ENCODE results near the gene PIGP.
"Not testable (repeated sequence)": the region's sequence is repeated elsewhere in the genome, so short reads cannot be mapped to it uniquely, and the experiment has no call there.

PIGP gene

DNA sequence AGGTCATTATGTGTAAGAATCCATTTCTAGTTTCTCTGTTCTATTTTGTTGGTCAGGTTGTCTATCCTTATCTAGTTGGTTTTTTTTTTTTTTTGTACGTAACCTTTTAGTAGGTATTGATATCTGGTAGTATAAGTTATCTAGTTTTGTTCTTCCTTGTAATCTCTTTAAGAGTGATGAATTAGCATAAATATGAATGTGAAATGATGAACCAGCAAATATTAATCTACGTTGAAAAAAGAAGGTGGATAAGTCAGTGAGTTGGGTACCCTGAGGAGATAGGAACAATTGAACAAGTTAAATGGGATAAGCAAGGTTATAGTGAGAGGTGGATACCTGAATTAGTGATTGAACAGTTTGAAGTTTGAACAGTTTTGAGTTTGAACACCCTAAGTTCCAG lies 34.1 kb upstream of the PIGP start:
- Histone ChIP-seq H3K27me3 (replicated peaks; ENCODE audit: control insufficient read depth, insufficient read depth, low read length) (no peaks in the 10 kb centered on the region), H3K36me3 (ENCODE audit: control insufficient read depth, insufficient read depth, low read length) (no peaks in the 10 kb centered on the region; the same call in 1 of the 2 replicates), H3K4me3 (replicated peaks; ENCODE audit: low read depth, low read length) (no peak overlapping the region)
- TF ChIP-seq, protein P1, sequence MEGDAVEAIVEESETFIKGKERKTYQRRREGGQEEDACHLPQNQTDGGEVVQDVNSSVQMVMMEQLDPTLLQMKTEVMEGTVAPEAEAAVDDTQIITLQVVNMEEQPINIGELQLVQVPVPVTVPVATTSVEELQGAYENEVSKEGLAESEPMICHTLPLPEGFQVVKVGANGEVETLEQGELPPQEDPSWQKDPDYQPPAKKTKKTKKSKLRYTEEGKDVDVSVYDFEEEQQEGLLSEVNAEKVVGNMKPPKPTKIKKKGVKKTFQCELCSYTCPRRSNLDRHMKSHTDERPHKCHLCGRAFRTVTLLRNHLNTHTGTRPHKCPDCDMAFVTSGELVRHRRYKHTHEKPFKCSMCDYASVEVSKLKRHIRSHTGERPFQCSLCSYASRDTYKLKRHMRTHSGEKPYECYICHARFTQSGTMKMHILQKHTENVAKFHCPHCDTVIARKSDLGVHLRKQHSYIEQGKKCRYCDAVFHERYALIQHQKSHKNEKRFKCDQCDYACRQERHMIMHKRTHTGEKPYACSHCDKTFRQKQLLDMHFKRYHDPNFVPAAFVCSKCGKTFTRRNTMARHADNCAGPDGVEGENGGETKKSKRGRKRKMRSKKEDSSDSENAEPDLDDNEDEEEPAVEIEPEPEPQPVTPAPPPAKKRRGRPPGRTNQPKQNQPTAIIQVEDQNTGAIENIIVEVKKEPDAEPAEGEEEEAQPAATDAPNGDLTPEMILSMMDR (IDR thresholded peaks at IDR 0.05; ENCODE audit: insufficient read depth, low read length, poor library complexity, severe bottlenecking): no peak
- no peak for DNase-seq (ENCODE audit: extremely low read depth, insufficient read length)

DNA sequence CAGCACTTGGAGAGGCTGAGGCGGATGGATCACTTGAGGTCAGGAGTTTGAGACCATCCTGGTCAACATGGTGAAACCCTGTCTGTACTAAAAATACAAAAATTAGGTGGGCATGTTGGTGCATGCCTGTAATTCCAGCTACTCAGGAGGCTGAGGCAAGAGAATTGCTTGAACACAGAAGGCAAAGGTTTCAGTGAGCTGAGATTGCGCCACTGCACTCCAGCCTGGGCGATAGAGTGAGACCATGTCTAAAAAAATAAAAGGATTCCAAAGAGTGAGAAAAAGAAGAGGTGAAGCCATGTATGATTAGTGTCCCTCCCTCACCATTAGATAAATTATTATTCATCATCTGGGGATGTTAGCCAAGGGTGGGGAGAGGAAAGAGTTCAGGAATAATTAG lies 29.9 kb upstream of the PIGP start:
- H3K27me3 ChIP-seq (replicated peaks; ENCODE audit: control insufficient read depth, insufficient read depth, low read length); H3K4me3 ChIP-seq (replicated peaks; ENCODE audit: low read depth, low read length); H3K36me3 ChIP-seq (ENCODE audit: control insufficient read depth, insufficient read depth, low read length); DNase-seq (ENCODE audit: extremely low read depth, insufficient read length): not testable (repeated sequence)

DNA sequence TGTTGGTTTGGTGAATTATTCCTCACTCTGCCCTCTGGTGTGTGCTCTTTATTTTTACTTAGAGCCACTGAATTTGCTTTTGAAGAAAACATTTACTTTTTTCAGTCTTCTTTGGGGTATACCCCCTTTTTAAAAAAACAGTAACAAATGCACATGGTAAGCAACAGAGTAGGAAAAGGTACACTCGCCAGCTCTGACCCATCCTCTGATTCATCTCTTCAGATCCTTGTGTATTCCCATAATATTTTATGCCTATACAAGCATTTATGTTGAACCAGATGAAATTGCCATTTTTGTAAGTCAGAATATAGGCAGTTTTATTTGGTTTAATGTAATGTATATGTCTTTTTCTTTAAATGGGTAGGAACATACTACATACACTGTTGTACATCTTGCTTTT lies 28.5 kb upstream of the PIGP start:
- H3K36me3 ChIP-seq (ENCODE audit: control insufficient read depth, insufficient read depth, low read length): peaks cover 6% of the 10 kb centered on the region
- no peak overlapping the region for H3K4me3 ChIP-seq (replicated peaks; ENCODE audit: low read depth, low read length)
- DNase-seq (ENCODE audit: extremely low read depth, insufficient read length): no peak
- no peaks in the 10 kb centered on the region for H3K27me3 ChIP-seq (replicated peaks; ENCODE audit: control insufficient read depth, insufficient read depth, low read length)
- TF ChIP-seq, protein P1 (IDR thresholded peaks at IDR 0.05; ENCODE audit: insufficient read depth, low read length, poor library complexity, severe bottlenecking): no peak

DNA sequence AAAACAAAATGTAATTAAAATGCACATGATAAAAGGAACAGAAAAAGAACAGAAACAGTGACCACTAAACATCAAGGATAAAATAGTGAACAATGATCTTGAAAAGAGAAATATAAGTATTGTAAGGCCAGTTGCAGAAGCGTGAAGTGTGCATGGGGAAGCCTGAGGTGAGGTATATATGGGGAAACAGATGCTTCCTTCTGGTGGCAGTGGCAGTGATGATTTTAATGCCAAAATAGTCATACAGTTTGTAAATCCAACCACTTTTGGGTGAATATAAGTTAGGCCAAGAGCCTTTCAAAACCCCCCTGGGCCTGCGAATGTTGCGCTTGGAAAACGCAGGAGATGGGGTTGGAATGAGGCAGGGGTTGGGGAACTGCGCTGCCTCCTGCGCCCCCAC lies 27.4 kb upstream of the PIGP start:
- TF ChIP-seq, protein P1 (IDR thresholded peaks at IDR 0.05; ENCODE audit: insufficient read depth, low read length, poor library complexity, severe bottlenecking): no peak
- DNase-seq (ENCODE audit: extremely low read depth, insufficient read length): no peak
- Histone ChIP-seq H3K36me3 (ENCODE audit: control insufficient read depth, insufficient read depth, low read length) (peaks cover 6% of the 10 kb centered on the region), H3K4me3 (replicated peaks; ENCODE audit: low read depth, low read length) (no peak overlapping the region), H3K27me3 (replicated peaks; ENCODE audit: control insufficient read depth, insufficient read depth, low read length) (no peaks in the 10 kb centered on the region)

DNA sequence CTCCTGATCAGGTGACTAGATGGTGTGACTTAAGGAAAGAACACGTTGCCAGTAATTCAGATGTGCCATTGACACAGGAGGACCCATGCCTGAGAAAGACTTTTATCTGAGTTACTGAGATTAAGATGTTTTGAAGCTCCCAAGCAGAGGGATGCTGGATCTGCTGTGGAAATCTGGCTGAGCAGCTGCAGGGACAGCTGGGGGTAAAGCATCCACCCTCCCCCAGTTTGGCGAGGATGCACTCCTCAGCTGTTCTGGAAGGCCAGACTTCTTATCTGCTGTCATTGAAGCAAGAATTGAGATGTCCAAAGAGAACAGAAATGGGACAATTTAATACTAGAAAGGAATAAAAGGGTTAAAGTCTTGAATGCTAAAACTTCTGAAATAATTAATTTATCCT lies 25.9 kb upstream of the PIGP start:
- H3K27me3 ChIP-seq (replicated peaks; ENCODE audit: control insufficient read depth, insufficient read depth, low read length): no peaks in the 10 kb centered on the region
- DNase-seq (ENCODE audit: extremely low read depth, insufficient read length): no peak
- H3K36me3 ChIP-seq (ENCODE audit: control insufficient read depth, insufficient read depth, low read length): peaks cover 6% of the 10 kb centered on the region
- TF ChIP-seq, protein P1 (IDR thresholded peaks at IDR 0.05; ENCODE audit: insufficient read depth, low read length, poor library complexity, severe bottlenecking): no peak
- H3K4me3 ChIP-seq (replicated peaks; ENCODE audit: low read depth, low read length): no peak overlapping the region

DNA sequence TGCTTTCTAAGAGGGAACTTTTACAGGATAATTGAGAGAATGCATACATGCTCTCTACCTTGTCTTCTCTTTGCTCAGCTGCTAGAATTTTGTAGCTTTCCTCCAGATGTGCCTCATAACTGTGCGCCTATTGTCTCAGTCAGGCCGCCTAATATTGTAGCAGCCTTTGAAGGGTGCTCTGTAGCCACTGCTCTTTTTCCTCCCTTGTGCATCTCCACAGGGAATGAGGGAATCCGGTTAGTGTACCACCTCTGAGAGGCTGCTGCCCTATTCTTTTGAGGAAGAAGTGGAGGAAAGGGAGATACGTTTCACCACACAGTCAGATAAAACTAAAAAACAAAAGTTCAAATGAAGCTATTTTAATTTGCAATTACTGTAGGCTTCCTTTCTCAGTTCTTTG lies 22.9 kb upstream of the PIGP start:
- peaks cover 6% of the 10 kb centered on the region for H3K36me3 ChIP-seq (ENCODE audit: control insufficient read depth, insufficient read depth, low read length)
- no peak for DNase-seq (ENCODE audit: extremely low read depth, insufficient read length)
- H3K27me3 ChIP-seq (replicated peaks; ENCODE audit: control insufficient read depth, insufficient read depth, low read length): no peaks in the 10 kb centered on the region
- TF ChIP-seq, protein P1 (IDR thresholded peaks at IDR 0.05; ENCODE audit: insufficient read depth, low read length, poor library complexity, severe bottlenecking): no peak
- no peak overlapping the region for H3K4me3 ChIP-seq (replicated peaks; ENCODE audit: low read depth, low read length)

Data from GM06990 (cell line).